ENCODE results near the gene VASH2. TPM values are rescaled to one million over a fixed set of nuclear protein-coding genes. Genes with fewer than 3 reads are reported as not detected.
"Not testable (repeated sequence)": the region's sequence is repeated elsewhere in the genome, so short reads cannot be mapped to it uniquely, and the experiment has no call there.

VASH2 gene
- 0.69 and 2.1 TPM in 2 replicates for total RNA-seq (2014; rRNA removed; shearing (Covaris generic))
- polyA plus RNA-seq (2015; cell fraction: cytosol; rRNA removed) = 2.8 and 2.9 TPM in 2 replicates
- polyA plus RNA-seq (2015; cell fraction: nucleus; rRNA removed) = 2.2 and 3.6 TPM in 2 replicates

DNA sequence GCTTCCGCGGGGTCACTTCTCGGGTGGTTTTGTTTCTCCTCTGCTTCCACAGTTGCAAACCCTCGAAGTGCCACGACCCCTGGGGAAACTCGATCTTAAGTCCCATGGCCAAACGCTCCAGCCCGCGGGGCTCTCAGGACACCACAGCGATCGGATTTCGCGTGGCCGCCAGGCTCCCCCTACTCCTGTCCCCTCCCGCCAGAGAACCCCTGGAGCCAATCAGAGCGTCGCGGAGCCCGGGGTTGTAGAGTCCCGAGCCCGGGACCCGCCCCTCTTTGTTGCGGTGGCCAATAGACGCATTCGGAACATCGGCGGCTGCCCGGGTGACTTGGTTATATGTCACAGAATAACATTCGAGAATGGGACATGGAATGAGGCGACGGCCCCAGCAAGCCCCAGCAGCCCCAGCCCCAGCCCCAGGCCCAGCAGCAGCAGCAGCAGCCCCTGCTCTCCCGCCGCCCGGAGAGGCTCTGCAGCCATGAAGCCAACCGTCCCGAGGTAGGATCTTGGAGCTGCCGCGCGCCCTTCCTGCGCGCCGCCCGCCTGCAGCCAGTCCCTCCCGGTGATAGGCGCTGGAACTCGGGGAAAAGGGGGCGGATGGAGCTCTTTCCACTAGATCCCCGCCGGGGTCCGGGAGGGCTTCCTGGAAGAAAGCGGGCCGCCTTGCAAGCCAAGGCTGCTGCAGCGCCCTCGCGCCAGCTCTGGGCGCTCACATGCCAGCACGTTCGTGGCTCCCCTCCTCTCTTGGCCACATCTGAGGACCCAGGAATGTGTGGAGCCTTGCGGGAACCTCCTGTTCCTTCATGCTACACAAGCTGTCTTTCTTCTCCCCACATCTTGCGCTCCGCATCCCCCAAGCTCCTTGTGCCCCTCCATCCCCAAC, at the start of gene VASH2:
Gene VASH2, plus strand, starts transcription at position 299 of the 883 bp plus-strand sequence. CDS start 1,002 bp downstream, outside the sequence.
- DNase-seq (ENCODE audit: low read depth, low spot score) = peak; percentile 81
- in situ Hi-C loops (cut with HindIII; ENCODE audit: low pct_unique_long_range_greater_than_20kb, low sequenced_read_pairs) = no loop called here

DNA sequence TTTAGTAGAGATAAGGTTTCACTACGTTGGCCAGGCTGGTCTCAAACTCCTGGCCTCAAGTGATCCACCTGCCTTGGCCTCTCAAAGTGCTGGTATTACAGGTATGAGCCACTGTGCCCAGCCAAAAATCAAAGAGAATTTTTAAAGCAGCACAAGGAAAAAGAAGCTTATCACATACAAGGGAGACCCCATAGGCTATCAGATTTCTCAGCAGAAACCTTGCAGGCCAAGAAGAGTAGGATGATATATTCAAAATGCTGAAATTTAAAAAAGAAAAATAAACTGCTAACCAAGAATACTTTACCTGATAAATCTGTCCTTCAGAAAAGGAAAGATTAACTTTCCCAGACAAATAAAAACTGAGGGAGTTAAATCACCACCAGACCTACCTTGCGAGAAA, 49.1 kb upstream of the VASH2 start:
- DNase-seq (ENCODE audit: low read depth, low spot score) = no peak
- in situ Hi-C loops (cut with HindIII; ENCODE audit: low pct_unique_long_range_greater_than_20kb, low sequenced_read_pairs) = no loop called here

DNA sequence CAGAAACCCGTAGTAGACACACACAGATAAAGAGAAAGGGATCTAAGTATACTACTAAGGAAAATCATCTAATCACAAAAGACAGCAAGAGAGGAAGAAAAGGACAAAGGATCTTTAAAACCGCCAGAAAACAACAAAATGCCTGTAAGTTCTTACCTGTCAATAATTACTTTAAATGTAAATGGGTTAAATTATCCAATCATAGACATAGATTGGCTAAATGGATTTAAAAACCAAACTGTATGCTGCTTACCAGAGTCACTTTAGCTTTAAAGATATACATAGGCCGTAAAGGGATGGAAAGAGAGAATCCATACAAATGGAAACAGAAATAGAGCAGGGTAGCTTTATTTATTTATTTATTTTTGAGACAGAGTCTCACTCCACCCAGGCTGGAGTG, 48.3 kb upstream of the VASH2 start:
- in situ Hi-C loops (cut with HindIII; ENCODE audit: low pct_unique_long_range_greater_than_20kb, low sequenced_read_pairs) = no loop called here

DNA sequence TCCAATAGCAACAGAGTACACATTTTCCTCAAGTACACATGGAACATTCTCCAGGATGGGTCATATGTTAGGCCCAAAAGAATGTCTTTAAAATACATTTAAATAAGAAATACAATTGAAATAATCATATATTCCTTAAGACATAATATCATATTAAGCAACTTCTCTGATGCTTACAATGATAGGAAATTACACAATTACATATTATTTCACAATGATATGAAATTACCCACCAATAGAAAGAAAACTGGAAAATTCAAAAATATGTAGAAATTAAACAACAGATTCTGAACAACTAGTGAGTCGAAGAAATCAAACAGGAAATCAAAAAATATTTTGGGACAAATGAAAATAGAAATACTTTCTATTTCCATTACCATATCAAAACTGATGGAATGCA, 46.7 kb upstream of the VASH2 start:
- in situ Hi-C loops (cut with HindIII; ENCODE audit: low pct_unique_long_range_greater_than_20kb, low sequenced_read_pairs) = no loop called here

More for the DNA sequence above, 48.3 kb upstream of the VASH2 start:
- no peak for DNase-seq (ENCODE audit: low read depth, low spot score)

DNA sequence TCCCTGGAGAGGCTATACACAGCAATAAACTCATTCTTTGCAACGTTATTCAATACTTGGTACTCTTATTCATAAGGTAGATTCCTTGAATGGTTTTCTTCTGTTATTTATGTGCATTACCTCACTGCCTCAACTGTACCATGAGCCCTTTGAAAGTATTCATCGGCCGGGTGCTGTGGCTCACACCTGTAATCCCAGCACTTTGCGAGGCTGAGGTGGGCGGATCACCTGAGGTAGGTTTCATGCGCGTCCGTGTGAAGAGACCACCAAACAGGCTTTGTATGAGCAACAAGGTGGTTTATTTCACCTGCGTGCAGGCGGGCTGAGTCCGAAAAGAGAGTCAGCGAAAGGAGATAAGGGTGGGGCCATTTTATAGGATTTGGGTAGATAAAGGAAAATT, 42.3 kb upstream of the VASH2 start:
- in situ Hi-C loops (cut with HindIII; ENCODE audit: low pct_unique_long_range_greater_than_20kb, low sequenced_read_pairs); DNase-seq (ENCODE audit: low read depth, low spot score): not testable (repeated sequence)

More for the DNA sequence above, 46.7 kb upstream of the VASH2 start:
- DNase-seq (ENCODE audit: low read depth, low spot score) = no peak

DNA sequence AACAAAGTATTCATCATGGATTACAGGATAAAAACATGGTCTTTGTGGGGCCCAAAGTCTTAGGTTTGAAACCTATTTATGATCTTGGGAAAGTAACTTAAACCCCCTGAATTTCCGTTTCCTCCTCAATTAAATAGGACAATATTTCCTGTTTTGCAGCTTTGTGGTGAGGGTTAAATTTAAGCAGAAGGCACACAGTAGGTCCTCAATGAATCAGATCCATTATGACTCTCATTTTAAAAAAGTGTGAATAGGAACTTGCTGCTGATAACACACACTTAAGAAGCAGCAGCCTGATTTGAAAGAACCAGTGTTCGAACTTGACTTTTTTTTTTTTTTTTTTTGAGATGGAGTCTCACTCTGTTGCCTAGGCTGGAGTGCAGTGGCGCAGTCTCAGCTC, 41.4 kb upstream of the VASH2 start:
- in situ Hi-C loops (cut with HindIII; ENCODE audit: low pct_unique_long_range_greater_than_20kb, low sequenced_read_pairs) = no loop called here

DNA sequence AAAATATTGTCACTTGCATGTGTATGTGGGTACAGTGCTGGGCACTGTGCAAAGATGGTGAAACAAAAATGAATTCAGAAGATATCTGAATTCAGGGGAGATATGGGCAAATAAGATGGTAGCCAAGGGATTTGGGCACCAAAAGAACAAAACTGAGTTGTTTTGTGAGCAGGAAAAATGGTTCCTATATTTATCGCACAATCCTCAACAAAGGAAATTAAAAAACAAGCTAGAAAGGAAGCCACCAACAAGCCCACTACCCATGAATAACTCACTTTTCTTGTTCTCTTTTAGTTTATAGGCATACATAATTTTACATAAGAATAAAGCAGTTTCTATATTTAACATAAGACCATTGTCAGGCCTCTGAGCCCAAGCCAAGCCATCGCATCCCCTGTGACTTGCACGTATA, 40.7 kb upstream of the VASH2 start:
- in situ Hi-C loops (cut with HindIII; ENCODE audit: low pct_unique_long_range_greater_than_20kb, low sequenced_read_pairs) = no loop called here
- no peak for DNase-seq (ENCODE audit: low read depth, low spot score)

More for the DNA sequence above, 41.4 kb upstream of the VASH2 start:
- DNase-seq (ENCODE audit: low read depth, low spot score) = no peak

DNA sequence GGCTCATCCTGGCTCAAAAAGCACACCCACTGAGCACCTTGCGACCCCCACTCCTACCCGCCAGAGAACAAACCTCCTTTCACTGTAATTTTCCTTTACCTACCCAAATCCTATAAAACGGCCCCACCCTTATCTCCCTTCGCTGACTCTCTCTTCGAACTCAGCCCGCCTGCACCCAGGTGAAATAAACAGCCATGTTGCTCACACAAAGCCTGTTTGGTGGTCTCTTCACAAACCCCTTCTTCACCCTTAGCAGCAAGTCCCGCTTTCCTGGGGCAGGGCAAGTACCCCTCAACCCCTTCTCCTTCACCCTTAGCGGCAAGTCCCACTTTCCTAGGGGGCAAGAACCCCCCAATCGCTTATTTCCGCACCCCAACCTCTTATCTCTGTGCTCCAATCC, 40.1 kb upstream of the VASH2 start:
- DNase-seq (ENCODE audit: low read depth, low spot score); in situ Hi-C loops (cut with HindIII; ENCODE audit: low pct_unique_long_range_greater_than_20kb, low sequenced_read_pairs): not testable (repeated sequence)

DNA sequence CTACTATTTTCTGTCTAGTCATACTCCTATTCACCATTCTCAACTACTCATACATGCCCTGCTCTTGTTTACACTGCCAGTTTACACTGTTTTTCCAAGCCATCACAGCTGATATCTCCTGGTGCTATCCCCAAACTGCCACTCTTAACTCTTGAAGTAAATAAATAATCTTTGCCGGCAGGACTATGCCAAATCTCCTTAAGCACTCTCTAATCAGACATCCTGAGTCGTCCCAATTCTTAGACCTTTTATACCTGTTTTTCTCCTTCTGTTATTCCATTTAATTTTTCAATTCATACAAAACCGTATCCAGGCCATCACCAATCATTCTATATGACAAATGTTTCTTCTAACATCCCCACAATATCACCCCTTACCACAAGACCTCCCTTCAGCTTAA, 36.7 kb upstream of the VASH2 start:
- in situ Hi-C loops (cut with HindIII; ENCODE audit: low pct_unique_long_range_greater_than_20kb, low sequenced_read_pairs); DNase-seq (ENCODE audit: low read depth, low spot score): not testable (repeated sequence)

DNA sequence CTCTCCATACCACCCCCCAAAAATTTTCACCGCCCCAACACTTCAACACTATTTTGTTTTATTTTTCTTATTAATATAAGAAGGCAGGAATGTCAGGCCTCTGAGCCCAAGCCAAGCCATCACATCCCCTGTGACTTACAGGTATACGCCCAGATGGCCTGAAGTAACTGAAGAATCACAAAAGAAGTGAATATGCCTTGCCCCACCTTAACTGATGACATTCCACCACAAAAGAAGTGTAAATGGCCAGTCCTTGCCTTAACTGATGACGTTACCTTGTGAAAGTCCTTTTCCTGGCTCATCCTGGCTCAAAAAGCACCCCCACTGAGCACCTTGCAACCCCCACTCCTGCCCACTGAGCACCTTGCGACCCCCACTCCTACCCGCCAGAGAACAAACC, 36.2 kb upstream of the VASH2 start:
- in situ Hi-C loops (cut with HindIII; ENCODE audit: low pct_unique_long_range_greater_than_20kb, low sequenced_read_pairs); DNase-seq (ENCODE audit: low read depth, low spot score): not testable (repeated sequence)

DNA sequence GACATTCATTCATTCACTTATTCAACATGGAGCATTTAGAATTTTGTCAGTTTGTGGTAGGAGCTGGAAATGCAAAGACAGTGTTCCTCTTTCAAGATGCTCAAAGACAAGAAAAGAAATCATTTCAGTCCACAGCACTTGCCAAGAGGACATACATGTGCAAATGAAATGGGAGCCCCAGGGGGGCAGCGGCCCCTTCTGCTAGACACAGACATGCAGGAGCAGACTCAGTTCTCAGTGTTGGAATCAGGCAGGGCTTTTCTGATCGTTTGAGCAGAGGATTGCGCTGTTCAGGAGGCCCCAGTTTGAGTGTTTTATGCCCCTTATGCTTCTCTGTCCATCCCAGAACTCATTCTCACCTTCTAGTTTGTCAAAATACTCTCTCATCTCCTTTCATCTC, 35.6 kb upstream of the VASH2 start:
- in situ Hi-C loops (cut with HindIII; ENCODE audit: low pct_unique_long_range_greater_than_20kb, low sequenced_read_pairs) = no loop called here
- DNase-seq (ENCODE audit: low read depth, low spot score) = peak; percentile 4

DNA sequence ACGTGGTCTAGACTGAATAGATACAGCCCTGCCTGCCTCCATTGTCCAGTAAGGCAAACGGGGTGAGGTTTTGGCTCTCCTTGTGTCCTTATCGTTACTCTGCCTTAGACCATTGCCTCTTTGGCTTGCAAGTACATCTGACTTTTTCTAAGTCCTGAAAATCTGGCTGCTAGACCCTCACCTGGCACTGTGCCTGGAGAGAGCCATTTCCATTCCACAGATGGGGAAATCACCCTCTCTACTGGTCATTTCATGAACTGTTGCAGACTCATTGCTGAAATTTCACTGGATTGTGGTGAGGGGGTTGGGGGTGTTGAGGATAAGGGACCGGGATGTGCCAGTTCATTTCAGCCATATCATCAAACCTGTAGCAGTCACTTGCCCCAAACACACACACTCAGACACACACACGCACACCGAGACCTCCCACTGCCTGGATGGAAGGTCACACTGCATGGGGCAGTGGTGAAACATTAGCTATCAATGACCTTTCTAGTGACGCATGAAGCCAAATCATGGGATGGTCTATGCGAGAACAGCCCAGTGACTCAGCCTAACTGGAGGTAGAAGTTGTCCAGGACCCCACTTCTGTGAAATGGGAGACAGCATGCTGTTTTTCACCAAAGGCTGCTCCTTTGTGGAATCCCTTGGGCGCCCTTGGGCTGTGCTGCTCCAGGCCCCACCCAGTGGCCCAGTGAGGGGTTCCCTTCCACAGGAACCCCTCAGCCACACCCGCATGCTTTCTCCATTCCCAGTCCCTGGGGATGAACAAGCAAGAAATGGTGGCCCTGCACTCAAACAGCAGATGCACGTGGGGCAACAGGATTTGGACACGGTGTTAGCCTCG, 34.9 kb upstream of the VASH2 start:
- DNase-seq (ENCODE audit: low read depth, low spot score) = peak; percentile 91
- in situ Hi-C loops (cut with HindIII; ENCODE audit: low pct_unique_long_range_greater_than_20kb, low sequenced_read_pairs) = no loop called here

DNA sequence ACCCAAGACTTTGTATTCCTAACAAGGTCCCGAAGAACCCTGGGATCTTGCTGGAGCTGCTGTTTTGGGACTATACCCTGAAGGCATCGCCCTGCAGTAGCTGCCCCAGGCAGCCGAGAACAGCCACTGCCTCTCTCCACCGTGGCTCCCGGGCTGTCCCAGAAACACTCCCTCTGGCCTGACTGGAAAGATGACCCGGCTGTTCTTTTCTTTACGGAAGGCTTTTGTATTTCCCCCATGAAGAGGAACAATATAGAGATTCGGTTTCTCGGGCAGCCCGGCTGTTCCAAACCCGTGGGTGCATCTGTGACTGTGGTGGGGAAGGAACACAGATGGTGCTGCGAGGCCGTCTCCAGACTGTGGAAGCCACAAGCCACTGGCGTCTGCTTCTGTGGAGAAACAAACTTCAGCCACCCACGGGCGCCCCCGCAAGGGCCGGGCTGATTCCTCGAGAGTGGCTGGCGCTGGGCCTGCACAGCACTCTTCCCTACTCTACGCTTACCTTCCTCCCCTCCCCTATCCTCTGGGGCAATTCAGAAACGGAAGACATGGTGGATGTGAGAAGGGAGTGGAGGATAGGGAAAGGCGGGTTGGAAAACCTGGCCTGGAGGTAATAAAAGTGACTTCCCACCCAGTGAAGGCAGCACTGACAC, 33.7 kb upstream of the VASH2 start:
- in situ Hi-C loops (cut with HindIII; ENCODE audit: low pct_unique_long_range_greater_than_20kb, low sequenced_read_pairs) = no loop called here
- peak; percentile 79 for DNase-seq (ENCODE audit: low read depth, low spot score)

DNA sequence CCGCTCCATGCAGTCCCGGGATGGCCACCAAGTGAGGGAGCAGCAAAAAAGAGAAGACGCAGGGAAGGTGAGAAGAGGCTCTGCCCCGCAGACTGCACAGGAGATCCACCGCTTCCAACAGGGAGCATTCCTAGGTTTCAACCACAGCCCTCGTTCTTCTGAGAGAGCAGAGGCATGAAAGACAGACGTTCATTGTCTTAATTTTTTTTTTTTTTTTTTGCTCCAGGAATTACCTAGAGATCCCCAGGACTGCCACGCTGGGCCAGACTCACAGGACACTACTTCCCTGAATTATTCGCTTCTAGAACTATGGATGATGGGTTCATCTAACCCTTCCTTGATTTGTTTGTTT, 33.2 kb upstream of the VASH2 start:
- in situ Hi-C loops (cut with HindIII; ENCODE audit: low pct_unique_long_range_greater_than_20kb, low sequenced_read_pairs) = no loop called here
- peak; percentile 77 for DNase-seq (ENCODE audit: low read depth, low spot score)

DNA sequence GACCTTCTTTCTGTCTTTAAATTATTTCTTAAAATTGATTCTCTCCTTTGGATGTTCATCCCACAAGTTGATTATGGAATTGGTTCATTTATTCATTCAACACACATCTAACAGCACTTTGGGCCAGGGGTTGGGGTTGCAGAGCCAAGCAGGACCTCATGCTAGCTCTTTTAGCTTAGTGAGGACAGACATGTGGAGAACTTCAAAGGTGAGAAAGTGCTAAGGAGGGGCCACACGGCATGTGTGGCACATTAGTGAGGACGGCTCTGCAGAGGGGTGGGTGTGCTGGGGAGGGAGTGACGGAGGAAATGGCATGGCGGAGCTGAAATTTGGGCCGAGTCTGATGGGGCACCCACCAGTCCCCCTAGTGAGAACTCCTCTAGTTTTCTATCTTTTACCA, 32.5 kb upstream of the VASH2 start:
- in situ Hi-C loops (cut with HindIII; ENCODE audit: low pct_unique_long_range_greater_than_20kb, low sequenced_read_pairs) = no loop called here
- no peak for DNase-seq (ENCODE audit: low read depth, low spot score)

DNA sequence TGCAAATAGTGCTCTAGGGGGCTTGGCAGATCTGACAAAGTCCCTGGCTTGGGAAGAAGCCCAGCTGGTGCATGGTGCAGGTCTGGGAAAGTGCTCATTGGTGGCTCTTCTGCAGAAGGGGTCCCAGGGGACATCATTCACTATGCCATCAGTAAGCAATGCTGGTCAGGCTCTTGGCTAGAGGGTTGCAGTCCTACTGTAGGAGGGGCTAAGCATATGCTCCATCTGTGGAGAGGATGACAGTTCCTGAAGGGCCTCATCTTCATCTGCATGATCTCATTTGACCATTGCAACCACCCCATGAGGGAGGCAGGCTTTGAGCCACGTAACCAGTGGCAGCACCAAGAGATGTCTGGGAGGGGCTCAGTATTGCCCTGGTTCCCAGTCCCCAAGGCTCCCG, 31.5 kb upstream of the VASH2 start:
- DNase-seq (ENCODE audit: low read depth, low spot score) = no peak
- in situ Hi-C loops (cut with HindIII; ENCODE audit: low pct_unique_long_range_greater_than_20kb, low sequenced_read_pairs) = no loop called here

DNA sequence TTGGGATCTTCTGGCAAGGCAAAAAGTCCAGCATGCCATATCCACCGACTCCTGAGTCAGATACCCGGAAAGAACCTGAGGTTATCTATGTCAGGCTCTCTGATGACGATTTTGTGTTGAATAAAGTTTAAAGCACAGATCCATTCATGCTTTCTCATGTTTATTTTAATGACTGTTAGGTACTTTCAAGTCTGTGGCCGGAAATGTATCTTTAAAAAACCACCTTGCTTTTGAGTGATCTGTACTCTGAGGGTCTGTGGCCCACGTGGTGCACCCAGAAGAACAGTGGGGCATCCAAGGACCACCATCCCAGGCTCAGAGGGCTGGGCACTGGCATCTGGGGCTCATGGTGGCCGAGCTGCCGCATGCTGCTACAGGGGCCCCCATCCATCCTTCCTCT, 30.1 kb upstream of the VASH2 start:
- DNase-seq (ENCODE audit: low read depth, low spot score) = no peak
- in situ Hi-C loops (cut with HindIII; ENCODE audit: low pct_unique_long_range_greater_than_20kb, low sequenced_read_pairs) = no loop called here

DNA sequence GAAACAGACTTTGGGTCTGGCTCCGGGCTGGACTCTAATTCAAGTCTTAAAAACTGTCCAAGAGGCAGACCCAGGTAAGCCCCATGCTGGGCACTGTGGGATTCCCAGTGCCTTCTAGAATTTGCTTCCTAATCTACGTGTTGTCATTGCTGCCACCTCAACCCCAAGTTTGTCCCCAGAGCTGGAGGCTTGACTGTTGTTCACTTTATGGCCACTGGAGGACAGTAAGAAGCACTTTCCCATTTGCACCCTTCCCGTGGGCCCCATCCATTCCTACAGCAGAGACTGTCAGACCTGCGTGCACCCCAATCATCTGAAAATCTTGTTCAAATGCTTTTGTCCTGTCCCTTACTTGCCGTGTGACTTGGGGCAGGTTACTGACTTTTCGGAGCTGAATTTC, 29.4 kb upstream of the VASH2 start:
- peak; percentile 29 for DNase-seq (ENCODE audit: low read depth, low spot score)
- in situ Hi-C loops (cut with HindIII; ENCODE audit: low pct_unique_long_range_greater_than_20kb, low sequenced_read_pairs) = no loop called here

Measured in SK-MEL-5 (cell line).